C4-2B (cell line): Measurements from ENCODE around the gene ZNF562.
A peak's percentile ranks its signal among the peaks of the same experiment; 100 is the strongest.

Source experiments
- H3K27ac ChIP-seq: fragments of 450-650 bp; 2 replicates; pipeline ENCODE4 v1.5.1; 2017
- CTCF ChIP-seq: fragments of 450-650 bp; conservative IDR thresholded peaks from 2 replicates; pipeline ENCODE4 v1.5.1; 2017; ENCODE audit warnings: mild to moderate bottlenecking
- ZFX ChIP-seq: fragments of 450-650 bp; IDR thresholded peaks from 2 replicates; pipeline ENCODE4 v1.6.1; 2017

The ZNF562 gene

GRCh38 chr19:9674663-9675357 lies at the start of gene ZNF562:
TSS of gene ZNF562 (minus strand) at chr19:9675100. CDS start at chr19:9660744, 14,356 bp downstream.
- peak within 1 kb of the TSS; percentile 82 for H3K27ac ChIP-seq
- TF ChIP-seq CTCF (no peak), ZFX (peak; percentile 91)

DNA sequence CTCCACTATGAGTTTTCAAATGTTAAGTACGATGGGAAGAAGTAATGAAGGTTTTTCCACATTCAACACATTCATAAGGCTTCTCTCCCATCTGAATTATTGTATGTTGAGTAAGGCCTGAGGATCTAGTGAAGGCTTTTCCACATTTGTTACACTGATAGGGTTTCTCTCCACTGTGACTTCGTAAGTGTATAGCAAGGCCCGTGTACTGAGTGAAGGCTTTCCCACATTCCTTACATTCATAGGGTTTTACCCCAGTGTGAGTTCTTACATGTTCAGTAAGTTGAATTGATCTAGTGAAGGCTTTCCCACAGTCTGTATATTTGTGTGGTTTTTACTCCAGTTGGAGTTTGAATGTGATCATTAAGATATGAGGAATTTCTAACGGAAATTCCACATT lies 49.3 kb upstream of the ZNF562 start:
- TF ChIP-seq CTCF, result no peak
- TF ChIP-seq ZFX, result no peak
- H3K27ac ChIP-seq, result no peak overlapping the region

- H3K27ac ChIP-seq, result no peak overlapping the region
- no peak for TF ChIP-seq ZFX
- no peak for TF ChIP-seq CTCF
These were observed 47.0 kb upstream of the ZNF562 start for GRCh38 chr19:9721861-9722260.

- H3K27ac ChIP-seq, result no peak overlapping the region
- TF ChIP-seq ZFX, result no peak
- no peak for TF ChIP-seq CTCF
These were observed 45.6 kb upstream of the ZNF562 start for GRCh38 chr19:9720541-9720940.

- TF ChIP-seq CTCF (no peak), ZFX (no peak)
- no peak overlapping the region for H3K27ac ChIP-seq
These were observed 36.9 kb upstream of the ZNF562 start for GRCh38 chr19:9711815-9712214.

DNA sequence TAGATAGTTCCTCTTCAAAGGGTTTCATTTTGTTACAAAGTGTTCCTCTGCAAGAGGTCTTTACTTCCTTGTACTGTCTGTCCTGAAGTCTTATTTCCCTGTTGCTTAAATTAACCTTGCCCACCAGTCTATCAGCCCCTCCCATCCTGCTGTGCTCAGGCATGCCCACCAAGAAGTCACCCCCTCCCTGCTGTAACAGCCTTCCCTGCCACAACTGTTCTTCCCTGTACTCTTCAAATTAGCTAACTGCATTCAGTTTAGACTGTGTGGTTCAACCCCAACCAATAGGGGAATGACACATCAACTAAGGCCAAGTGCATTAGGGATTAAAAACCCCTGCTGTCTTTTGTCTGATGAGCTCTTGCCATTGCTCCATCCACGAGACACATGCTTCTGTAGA lies 34.4 kb upstream of the ZNF562 start:
- H3K27ac ChIP-seq, result no peak overlapping the region
- TF ChIP-seq ZFX (no peak), CTCF (no peak)

DNA sequence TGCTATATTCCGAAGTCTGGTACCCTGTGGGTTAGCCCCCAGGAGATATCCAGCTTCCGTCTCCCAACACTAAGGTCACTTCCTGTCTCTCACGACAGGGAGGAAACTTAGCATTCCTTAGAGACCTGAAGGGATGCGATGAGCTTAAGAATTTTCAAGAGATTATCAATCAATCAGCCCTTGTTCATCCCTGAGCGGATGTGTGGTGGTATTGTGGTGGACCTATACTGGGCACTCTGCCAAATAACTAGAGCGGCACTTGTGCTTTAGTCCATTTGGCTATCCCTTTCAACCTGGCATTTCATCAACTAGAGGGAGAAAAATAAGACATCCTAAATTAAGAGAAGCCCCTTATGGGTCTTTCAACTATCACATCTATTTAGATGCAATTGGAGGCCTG lies 30.9 kb upstream of the ZNF562 start:
- no peak for TF ChIP-seq CTCF
- TF ChIP-seq ZFX, result no peak
- no peak overlapping the region for H3K27ac ChIP-seq
